ENCODE results near the gene AP1G1.

AP1G1 gene

GRCh38 chr16:71769222-71769621 lies 39.4 kb downstream of the AP1G1 start:
- H3K9me3 ChIP-seq (ENCODE audit: control extremely low read depth in 1 of 5, control insufficient read depth in 4 of 5, insufficient read depth in 2 of 5, low read depth in 1 of 5, low read length in 4 of 5): peaks cover 0 to 2% (median 0%) of the 10 kb centered on the region in 5 experiments
- no peaks in the 10 kb centered on the region for H3K4me1 ChIP-seq (ENCODE audit: control extremely low read depth in 1 of 4, control insufficient read depth in 4 of 4, insufficient read depth in 4 of 4, low read length in 3 of 4)
- no peak overlapping the region for H3K4me3 ChIP-seq (ENCODE audit: control insufficient read depth in 1 of 7, extremely low read depth in 1 of 7, insufficient read depth in 4 of 7, low read depth in 2 of 7, low read length in 6 of 7)
- no peaks in the 10 kb centered on the region for H3K27me3 ChIP-seq (replicated peaks in 2 of 5; ENCODE audit: control insufficient read depth in 4 of 5, insufficient read depth in 5 of 5, low read length in 4 of 5)
- no CpG with 5 or more reads among the region's 1 CpG for WGBS (ENCODE audit: insufficient coverage)
- ChIA-PET POLR2A (no interaction called here), CTCF (interaction anchor here (1.2 kb wide), 1 partner anchor 111 kb away, joined by 4 read pairs; no protein-coding TSS in a partner anchor)
- H3K36me3 ChIP-seq (ENCODE audit: control insufficient read depth in 4 of 4, insufficient read depth in 4 of 4, low read length in 3 of 4): peaks cover 17 to 58% (median 38%) of the 10 kb centered on the region in 4 experiments
- H3K27ac ChIP-seq (ENCODE audit: insufficient read depth in 1 of 2, low read depth in 1 of 2, low read length in 2 of 2, poor library complexity in 1 of 2, severe bottlenecking in 2 of 2): no peak overlapping the region
- DNase-seq: no peak

- Histone ChIP-seq H3K27me3 (replicated peaks in 2 of 5; ENCODE audit: control insufficient read depth in 4 of 5, insufficient read depth in 5 of 5, low read length in 4 of 5) (no peaks in the 10 kb centered on the region), H3K36me3 (ENCODE audit: control insufficient read depth in 4 of 4, insufficient read depth in 4 of 4, low read length in 3 of 4) (peaks cover 16 to 59% (median 36%) of the 10 kb centered on the region in 4 experiments), H3K4me1 (ENCODE audit: control extremely low read depth in 1 of 4, control insufficient read depth in 4 of 4, insufficient read depth in 4 of 4, low read length in 3 of 4) (no peaks in the 10 kb centered on the region), H3K9me3 (ENCODE audit: control extremely low read depth in 1 of 5, control insufficient read depth in 4 of 5, insufficient read depth in 2 of 5, low read depth in 1 of 5, low read length in 4 of 5) (peaks cover 0 to 2% (median 0%) of the 10 kb centered on the region in 5 experiments), H3K4me3 (ENCODE audit: control insufficient read depth in 1 of 7, extremely low read depth in 1 of 7, insufficient read depth in 4 of 7, low read depth in 2 of 7, low read length in 6 of 7) (no peak overlapping the region), H3K27ac (ENCODE audit: insufficient read depth in 1 of 2, low read depth in 1 of 2, low read length in 2 of 2, poor library complexity in 1 of 2, severe bottlenecking in 2 of 2) (no peak overlapping the region)
- WGBS (ENCODE audit: insufficient coverage): 100% methylated on average over 3 of the region's 3 CpGs
- CTCF ChIA-PET: interaction anchor here (1.4 kb wide), 1 partner anchor 11 kb away, joined by 4 read pairs; no protein-coding TSS in a partner anchor
- DNase-seq: no peak
- POLR2A ChIA-PET: no interaction called here
Observed at GRCh38 chr16:71767060-71767900, 41.4 kb downstream of the AP1G1 start.

GRCh38 chr16:71762186-71762585 lies 46.4 kb downstream of the AP1G1 start:
- POLR2A ChIA-PET: no interaction called here
- 100% methylated on average over 2 of the region's 2 CpGs for WGBS (ENCODE audit: insufficient coverage)
- no peak for DNase-seq
- Histone ChIP-seq H3K4me1 (ENCODE audit: control extremely low read depth in 1 of 4, control insufficient read depth in 4 of 4, insufficient read depth in 4 of 4, low read length in 3 of 4) (no peaks in the 10 kb centered on the region), H3K36me3 (ENCODE audit: control insufficient read depth in 4 of 4, insufficient read depth in 4 of 4, low read length in 3 of 4) (peaks cover 15 to 62% (median 35%) of the 10 kb centered on the region in 4 experiments), H3K9me3 (ENCODE audit: control extremely low read depth in 1 of 5, control insufficient read depth in 4 of 5, insufficient read depth in 2 of 5, low read depth in 1 of 5, low read length in 4 of 5) (no peaks in the 10 kb centered on the region), H3K27me3 (replicated peaks in 2 of 5; ENCODE audit: control insufficient read depth in 4 of 5, insufficient read depth in 5 of 5, low read length in 4 of 5) (no peaks in the 10 kb centered on the region), H3K4me3 (ENCODE audit: control insufficient read depth in 1 of 7, extremely low read depth in 1 of 7, insufficient read depth in 4 of 7, low read depth in 2 of 7, low read length in 6 of 7) (no peak overlapping the region), H3K27ac (ENCODE audit: insufficient read depth in 1 of 2, low read depth in 1 of 2, low read length in 2 of 2, poor library complexity in 1 of 2, severe bottlenecking in 2 of 2) (no peak overlapping the region)
- CTCF ChIA-PET: no interaction called here

GRCh38 chr16:71761097-71761496 lies 47.5 kb downstream of the AP1G1 start:
- Histone ChIP-seq H3K27me3 (replicated peaks in 2 of 5; ENCODE audit: control insufficient read depth in 4 of 5, insufficient read depth in 5 of 5, low read length in 4 of 5) (no peaks in the 10 kb centered on the region), H3K4me1 (ENCODE audit: control extremely low read depth in 1 of 4, control insufficient read depth in 4 of 4, insufficient read depth in 4 of 4, low read length in 3 of 4) (no peaks in the 10 kb centered on the region), H3K36me3 (ENCODE audit: control insufficient read depth in 4 of 4, insufficient read depth in 4 of 4, low read length in 3 of 4) (peaks cover 18 to 69% (median 36%) of the 10 kb centered on the region in 4 experiments), H3K9me3 (ENCODE audit: control extremely low read depth in 1 of 5, control insufficient read depth in 4 of 5, insufficient read depth in 2 of 5, low read depth in 1 of 5, low read length in 4 of 5) (no peaks in the 10 kb centered on the region), H3K4me3 (ENCODE audit: control insufficient read depth in 1 of 7, extremely low read depth in 1 of 7, insufficient read depth in 4 of 7, low read depth in 2 of 7, low read length in 6 of 7) (no peak overlapping the region), H3K27ac (ENCODE audit: insufficient read depth in 1 of 2, low read depth in 1 of 2, low read length in 2 of 2, poor library complexity in 1 of 2, severe bottlenecking in 2 of 2) (no peak overlapping the region)
- ChIA-PET POLR2A (no interaction called here), CTCF (no interaction called here)
- 100% methylated on average over 1 of the region's 2 CpGs for whole genome bisulfite sequencing (ENCODE audit: insufficient coverage)
- no peak for DNase-seq

GRCh38 chr16:71758293-71758760 lies 50.3 kb downstream of the AP1G1 start:
- Histone ChIP-seq H3K4me1 (ENCODE audit: control extremely low read depth in 1 of 4, control insufficient read depth in 4 of 4, insufficient read depth in 4 of 4, low read length in 3 of 4) (no peaks in the 10 kb centered on the region), H3K27me3 (replicated peaks in 2 of 5; ENCODE audit: control insufficient read depth in 4 of 5, insufficient read depth in 5 of 5, low read length in 4 of 5) (no peaks in the 10 kb centered on the region), H3K9me3 (ENCODE audit: control extremely low read depth in 1 of 5, control insufficient read depth in 4 of 5, insufficient read depth in 2 of 5, low read depth in 1 of 5, low read length in 4 of 5) (no peaks in the 10 kb centered on the region), H3K4me3 (ENCODE audit: control insufficient read depth in 1 of 7, extremely low read depth in 1 of 7, insufficient read depth in 4 of 7, low read depth in 2 of 7, low read length in 6 of 7) (no peak overlapping the region), H3K36me3 (ENCODE audit: control insufficient read depth in 4 of 4, insufficient read depth in 4 of 4, low read length in 3 of 4) (peaks cover 26 to 82% (median 46%) of the 10 kb centered on the region in 4 experiments), H3K27ac (ENCODE audit: insufficient read depth in 1 of 2, low read depth in 1 of 2, low read length in 2 of 2, poor library complexity in 1 of 2, severe bottlenecking in 2 of 2) (no peak overlapping the region)
- POLR2A ChIA-PET: no interaction called here
- CTCF ChIA-PET: no interaction called here
- DNase-seq: no peak
- WGBS (ENCODE audit: insufficient coverage): 90% methylated on average over 5 of the region's 5 CpGs

- H3K36me3 ChIP-seq (ENCODE audit: control insufficient read depth in 4 of 4, insufficient read depth in 4 of 4, low read length in 3 of 4): peaks cover 24 to 67% (median 39%) of the 10 kb centered on the region in 4 experiments
- H3K4me1 ChIP-seq (ENCODE audit: control extremely low read depth in 1 of 4, control insufficient read depth in 4 of 4, insufficient read depth in 4 of 4, low read length in 3 of 4): no peaks in the 10 kb centered on the region
- ChIA-PET CTCF (interaction anchor here (0.9 to 1.5 kb wide), 2 partner anchors 9 to 21 kb away, joined by 3 read pairs; no protein-coding TSS in a partner anchor), POLR2A (no interaction called here)
- no peaks in the 10 kb centered on the region for H3K27me3 ChIP-seq (replicated peaks in 2 of 5; ENCODE audit: control insufficient read depth in 4 of 5, insufficient read depth in 5 of 5, low read length in 4 of 5)
- H3K4me3 ChIP-seq (ENCODE audit: control insufficient read depth in 1 of 7, extremely low read depth in 1 of 7, insufficient read depth in 4 of 7, low read depth in 2 of 7, low read length in 6 of 7): no peak overlapping the region
- H3K9me3 ChIP-seq (ENCODE audit: control extremely low read depth in 1 of 5, control insufficient read depth in 4 of 5, insufficient read depth in 2 of 5, low read depth in 1 of 5, low read length in 4 of 5): no peaks in the 10 kb centered on the region
- WGBS (ENCODE audit: insufficient coverage): 100% methylated on average over 1 of the region's 2 CpGs
- no peak for DNase-seq
- H3K27ac ChIP-seq (ENCODE audit: insufficient read depth in 1 of 2, low read depth in 1 of 2, low read length in 2 of 2, poor library complexity in 1 of 2, severe bottlenecking in 2 of 2): peak overlapping the region in 1 of 2 experiments; percentile 43
Observed at GRCh38 chr16:71754652-71755051, 54.0 kb downstream of the AP1G1 start.

GRCh38 chr16:71754108-71754507 lies 54.5 kb downstream of the AP1G1 start:
- POLR2A ChIA-PET: no interaction called here
- Histone ChIP-seq H3K4me1 (ENCODE audit: control extremely low read depth in 1 of 4, control insufficient read depth in 4 of 4, insufficient read depth in 4 of 4, low read length in 3 of 4) (no peaks in the 10 kb centered on the region), H3K27me3 (replicated peaks in 2 of 5; ENCODE audit: control insufficient read depth in 4 of 5, insufficient read depth in 5 of 5, low read length in 4 of 5) (no peaks in the 10 kb centered on the region), H3K9me3 (ENCODE audit: control extremely low read depth in 1 of 5, control insufficient read depth in 4 of 5, insufficient read depth in 2 of 5, low read depth in 1 of 5, low read length in 4 of 5) (no peaks in the 10 kb centered on the region), H3K27ac (ENCODE audit: insufficient read depth in 1 of 2, low read depth in 1 of 2, low read length in 2 of 2, poor library complexity in 1 of 2, severe bottlenecking in 2 of 2) (no peak overlapping the region), H3K36me3 (ENCODE audit: control insufficient read depth in 4 of 4, insufficient read depth in 4 of 4, low read length in 3 of 4) (peaks cover 26 to 70% (median 42%) of the 10 kb centered on the region in 4 experiments), H3K4me3 (ENCODE audit: control insufficient read depth in 1 of 7, extremely low read depth in 1 of 7, insufficient read depth in 4 of 7, low read depth in 2 of 7, low read length in 6 of 7) (no peak overlapping the region)
- CTCF ChIA-PET: interaction anchor here (0.9 to 1.5 kb wide), 2 partner anchors 9 to 20 kb away, joined by 3 read pairs; no protein-coding TSS in a partner anchor
- no peak for DNase-seq

All from common myeloid progenitor, CD34-positive (primary cell).